Naive thymus-derived CD8-positive, alpha-beta T cell (primary cell): ENCODE measurements around the gene HEATR1. TPM values are rescaled to one million over a fixed set of nuclear protein-coding genes. Genes with fewer than 3 reads are reported as not detected.

Source experiments
- ATAC-seq, 2 donors: fragments of 150-1000 bp; cut with Tn5 transposase in 1 of 2; sonication (Bioruptor Pico), chemical (Tn5 transposase) in 1 of 2; 1 replicate in 1 of 2; 2 replicates in 1 of 2; pipeline ENCODE4 v1.10.0; 2021; ENCODE audit warnings: mild to moderate bottlenecking in 2 of 2, moderate library complexity in 2 of 2
- POLR2A ChIA-PET: fragments of 350-600 bp; sonication (Branson Sonifier 250); formaldehyde crosslinking; loops from one replicate; lab custom pipeline; 2021; ENCODE audit warnings: antibody characterized with exemption; lab: Charles Lee
- DNase-seq, 10 donors: peaks; one replicate each; pipeline versions ENCODE4 v3.0.0 to v3.0.0-alpha.2; 2020 to 2022
- H3K27ac Mint-ChIP-seq, 10 donors: one replicate each; pipeline ENCODE4 v1.8.0; 2020 to 2022; ENCODE audit warnings: mild to moderate bottlenecking in 10 of 10, mixed read lengths in 10 of 10, moderate library complexity in 4 of 10, inconsistent platforms in 1 of 10
- H3K27me3 Mint-ChIP-seq, 5 donors: one replicate each; pipeline ENCODE4 v1.8.0; 2021 to 2022; ENCODE audit warnings: mixed read lengths in 5 of 5
- H3K36me3 Mint-ChIP-seq, 3 donors: one replicate each; pipeline ENCODE4 v1.8.0; 2020 to 2022; ENCODE audit warnings: mixed read lengths in 3 of 3, mild to moderate bottlenecking in 2 of 3, inconsistent platforms in 1 of 3
- H3K4me1 Mint-ChIP-seq, 4 donors: one replicate each; pipeline ENCODE4 v1.8.0; 2021 to 2022; ENCODE audit warnings: mixed read lengths in 4 of 4
- H3K4me3 Mint-ChIP-seq, 10 donors: one replicate each; pipeline ENCODE4 v1.8.0; 2020 to 2022; ENCODE audit warnings: mild to moderate bottlenecking in 10 of 10, mixed read lengths in 10 of 10, moderate library complexity in 6 of 10, inconsistent platforms in 1 of 10
- H3K9me3 Mint-ChIP-seq, 9 donors: one replicate each; pipeline ENCODE4 v1.8.0; 2020 to 2022; ENCODE audit warnings: mixed read lengths in 9 of 9, mild to moderate bottlenecking in 3 of 9, inconsistent platforms in 1 of 9, moderate library complexity in 1 of 9
- polyA plus RNA-seq, 3 donors: library from polyadenylated mRNA; unstranded; fragments of 300-500 nt; fragmentation: Illumina TruSeq; gene quantifications; one replicate each; pipeline ENCODE4 v1.2.3, GENCODE V29; 2021
- total RNA-seq, 8 experiments: library from RNA in 2 of 8; stranded (reverse) in 2 of 8; gene quantifications; one replicate each; pipeline ENCODE4 v1.2.3 and lab custom pipeline; 2021 to 2026

Gene HEATR1
- total and polyA plus RNA-seq, 5 experiments from 2014 or later = 11.0 to 50.9 (median 14.1) TPM

- POLR2A ChIA-PET = no interaction called here
- Mint-ChIP-seq H3K9me3 (no peaks in the 10 kb centered on the region), H3K4me1 (peaks cover 4 to 12% (median 7%) of the 10 kb centered on the region in 4 donors), H3K36me3 (peaks cover 13 to 97% (median 29%) of the 10 kb centered on the region in 3 donors), H3K4me3 (no peak overlapping the region), H3K27ac (peak overlapping the region in 9 of 10 donors; percentile 6 to 88 (median 25)), H3K27me3 (no peaks in the 10 kb centered on the region)
- ATAC-seq = no peak
- DNase-seq = no peak
Observed at GRCh38 chr1:236550961-236551851, 53.1 kb downstream of the HEATR1 start.

- POLR2A ChIA-PET = no interaction called here
- no peaks in the 10 kb centered on the region for H3K9me3 Mint-ChIP-seq
- H3K4me1 Mint-ChIP-seq = peaks cover 18 to 23% (median 23%) of the 10 kb centered on the region in 4 donors
- no peak overlapping the region for H3K4me3 Mint-ChIP-seq
- DNase-seq (no peak), ATAC-seq (no peak)
- peaks cover 13 to 97% (median 38%) of the 10 kb centered on the region in 3 donors for H3K36me3 Mint-ChIP-seq
- no peaks in the 10 kb centered on the region for H3K27me3 Mint-ChIP-seq
- peak overlapping the region in 8 of 10 donors; percentile 4 to 94 (median 66) for H3K27ac Mint-ChIP-seq
Observed at GRCh38 chr1:236548452-236548851, 55.9 kb downstream of the HEATR1 start.

- ATAC-seq = peak; percentile 50 to 53
- H3K4me3 Mint-ChIP-seq = peak overlapping the region in 8 of 10 donors; percentile 25 to 76 (median 58)
- peaks cover 13 to 96% (median 34%) of the 10 kb centered on the region in 3 donors for H3K36me3 Mint-ChIP-seq
- peaks cover 18 to 23% (median 22%) of the 10 kb centered on the region in 4 donors for H3K4me1 Mint-ChIP-seq
- DNase-seq = peak in 1 of 10 donors; percentile 11
- POLR2A ChIA-PET = interaction anchor here (1.3 kb wide), 1 partner anchor 22 kb away, joined by 3 read pairs; the partner anchor contains the start of gene LGALS8
- H3K27ac Mint-ChIP-seq = peak overlapping the region; percentile 83 to 95 (median 92)
- H3K27me3 Mint-ChIP-seq = no peaks in the 10 kb centered on the region
- H3K9me3 Mint-ChIP-seq = no peaks in the 10 kb centered on the region
Observed at GRCh38 chr1:236545621-236546169, 58.6 kb downstream of the HEATR1 start.

GRCh38 chr1:236543065-236543669 lies 61.1 kb downstream of the HEATR1 start:
- Mint-ChIP-seq H3K9me3 (no peaks in the 10 kb centered on the region), H3K4me1 (peaks cover 16 to 23% (median 19%) of the 10 kb centered on the region in 4 donors), H3K27me3 (no peaks in the 10 kb centered on the region), H3K27ac (peak overlapping the region in 5 of 10 donors; percentile 24 to 78 (median 32)), H3K36me3 (peaks cover 5 to 96% (median 30%) of the 10 kb centered on the region in 3 donors), H3K4me3 (no peak overlapping the region)
- DNase-seq = no peak
- POLR2A ChIA-PET = no interaction called here
- no peak for ATAC-seq

GRCh38 chr1:236541710-236542109 lies 62.6 kb downstream of the HEATR1 start:
- no peak for DNase-seq
- Mint-ChIP-seq H3K36me3 (peaks cover 5 to 93% (median 26%) of the 10 kb centered on the region in 3 donors), H3K27ac (peak overlapping the region in 1 of 10 donors; percentile 57), H3K27me3 (no peaks in the 10 kb centered on the region), H3K4me1 (peaks cover 15 to 23% (median 19%) of the 10 kb centered on the region in 4 donors), H3K4me3 (no peak overlapping the region), H3K9me3 (no peaks in the 10 kb centered on the region)
- POLR2A ChIA-PET = no interaction called here
- no peak for ATAC-seq

GRCh38 chr1:236540813-236541465 lies 63.4 kb downstream of the HEATR1 start:
- H3K36me3 Mint-ChIP-seq = peaks cover 5 to 93% (median 26%) of the 10 kb centered on the region in 3 donors
- POLR2A ChIA-PET = no interaction called here
- H3K9me3 Mint-ChIP-seq = no peaks in the 10 kb centered on the region
- peak overlapping the region in 2 of 10 donors; percentile 29 to 30 for H3K27ac Mint-ChIP-seq
- no peak overlapping the region for H3K4me3 Mint-ChIP-seq
- no peak for DNase-seq
- peaks cover 14 to 18% (median 16%) of the 10 kb centered on the region in 4 donors for H3K4me1 Mint-ChIP-seq
- no peak for ATAC-seq
- no peaks in the 10 kb centered on the region for H3K27me3 Mint-ChIP-seq

GRCh38 chr1:236536540-236536939 lies 67.8 kb downstream of the HEATR1 start:
- no peaks in the 10 kb centered on the region for H3K9me3 Mint-ChIP-seq
- peaks cover 0 to 77% (median 1%) of the 10 kb centered on the region in 3 donors for H3K36me3 Mint-ChIP-seq

GRCh38 chr1:236535662-236536161 lies 68.6 kb downstream of the HEATR1 start:
- ATAC-seq (no peak), DNase-seq (no peak)
- Mint-ChIP-seq H3K4me3 (no peak overlapping the region), H3K36me3 (peaks cover 0 to 78% (median 2%) of the 10 kb centered on the region in 3 donors), H3K27me3 (no peaks in the 10 kb centered on the region), H3K4me1 (peaks cover 17 to 37% (median 27%) of the 10 kb centered on the region in 4 donors), H3K27ac (peak overlapping the region in 7 of 10 donors; percentile 1 to 79 (median 46)), H3K9me3 (no peaks in the 10 kb centered on the region)
- POLR2A ChIA-PET = no interaction called here

More at GRCh38 chr1:236536540-236536939, 67.8 kb downstream of the HEATR1 start:
- ATAC-seq (no peak), DNase-seq (peak in 1 of 10 donors; percentile 1)
- peaks cover 17 to 32% (median 23%) of the 10 kb centered on the region in 4 donors for H3K4me1 Mint-ChIP-seq
- peak overlapping the region in 5 of 10 donors; percentile 43 to 59 (median 44) for H3K27ac Mint-ChIP-seq
- no peak overlapping the region for H3K4me3 Mint-ChIP-seq
- POLR2A ChIA-PET = interaction anchor here (0.7 kb wide), 1 partner anchor 12 kb away, joined by 3 read pairs; no protein-coding TSS in a partner anchor
- H3K27me3 Mint-ChIP-seq = no peaks in the 10 kb centered on the region

- no peaks in the 10 kb centered on the region for H3K9me3 Mint-ChIP-seq
- POLR2A ChIA-PET = interaction anchor here (0.5 kb wide), 1 partner anchor 18 kb away, joined by 7 read pairs; no protein-coding TSS in a partner anchor
- H3K36me3 Mint-ChIP-seq = peaks cover 0 to 78% (median 6%) of the 10 kb centered on the region in 3 donors
- peaks cover 21 to 43% (median 32%) of the 10 kb centered on the region in 4 donors for H3K4me1 Mint-ChIP-seq
- no peak overlapping the region for H3K4me3 Mint-ChIP-seq
- H3K27me3 Mint-ChIP-seq = no peaks in the 10 kb centered on the region
- no peak for ATAC-seq
- no peak for DNase-seq
- peak overlapping the region in 3 of 10 donors; percentile 43 to 53 (median 44) for H3K27ac Mint-ChIP-seq
Observed at GRCh38 chr1:236535190-236535589, 69.1 kb downstream of the HEATR1 start.

- ATAC-seq = no peak
- H3K27me3 Mint-ChIP-seq = no peaks in the 10 kb centered on the region
- peaks cover 0 to 75% (median 8%) of the 10 kb centered on the region in 3 donors for H3K36me3 Mint-ChIP-seq
- peak overlapping the region in 6 of 10 donors; percentile 17 to 86 (median 42) for H3K27ac Mint-ChIP-seq
- DNase-seq = no peak
- peak overlapping the region in 2 of 10 donors; percentile 50 to 64 for H3K4me3 Mint-ChIP-seq
- no peaks in the 10 kb centered on the region for H3K9me3 Mint-ChIP-seq
- peaks cover 22 to 46% (median 34%) of the 10 kb centered on the region in 4 donors for H3K4me1 Mint-ChIP-seq
- POLR2A ChIA-PET = no interaction called here
Observed at GRCh38 chr1:236534151-236534651, 70.1 kb downstream of the HEATR1 start.

GRCh38 chr1:236532850-236533249 lies 71.5 kb downstream of the HEATR1 start:
- DNase-seq = no peak
- Mint-ChIP-seq H3K36me3 (peaks cover 0 to 73% (median 8%) of the 10 kb centered on the region in 3 donors), H3K9me3 (no peaks in the 10 kb centered on the region), H3K27ac (peak overlapping the region in 7 of 10 donors; percentile 1 to 90 (median 51)), H3K4me1 (peaks cover 22 to 50% (median 37%) of the 10 kb centered on the region in 4 donors), H3K27me3 (no peaks in the 10 kb centered on the region), H3K4me3 (no peak overlapping the region)
- ATAC-seq = no peak
- POLR2A ChIA-PET = no interaction called here
